Spleen (tissue), 11 donors: ENCODE results near the gene C6orf47. TPM values are rescaled to one million over a fixed set of nuclear protein-coding genes. Genes with fewer than 3 reads are reported as not detected.

Source experiments
- DNase-seq: peaks from one replicate; pipeline ENCODE4 v3.0.0-alpha.2; 2020
- H3K27ac ChIP-seq, 8 donors: fragments of 200-600 bp; sonication (generic) in 7 of 8; 1 replicate in 4 of 8; 2 replicates in 4 of 8; pipeline versions ENCODE4 v1.5.0 to v1.8.0; 2016 to 2021; ENCODE audit warnings: inconsistent platforms in 4 of 8, mild to moderate bottlenecking in 4 of 8, moderate library complexity in 1 of 8
- H3K27me3 ChIP-seq, 7 donors: fragments of 200-600 bp; sonication (generic) in 6 of 7; replicated peaks in 1 of 7; 1 replicate in 4 of 7; 2 replicates in 3 of 7; pipeline versions ENCODE4 v1.5.0 to v1.8.0; 2016 to 2021; ENCODE audit warnings: inconsistent platforms in 3 of 7, mild to moderate bottlenecking in 1 of 7
- H3K36me3 ChIP-seq, 6 donors: fragments of 200-600 bp; sonication (generic) in 5 of 6; 1 replicate in 4 of 6; 2 replicates in 2 of 6; pipeline versions ENCODE4 v1.5.0 to v1.8.0; 2016 to 2021; ENCODE audit warnings: inconsistent platforms in 2 of 6
- H3K4me1 ChIP-seq, 6 donors: fragments of 200-600 bp; sonication (generic) in 5 of 6; 1 replicate in 3 of 6; 2 replicates in 3 of 6; pipeline versions ENCODE4 v1.5.0 to v1.8.0; 2016 to 2021; ENCODE audit warnings: inconsistent platforms in 3 of 6
- H3K4me3 ChIP-seq, 8 donors: fragments of 200-600 bp; sonication (generic) in 7 of 8; 1 replicate in 4 of 8; 2 replicates in 4 of 8; pipeline versions ENCODE4 v1.5.0 to v1.8.0; 2016 to 2021; ENCODE audit warnings: inconsistent platforms in 4 of 8, mild to moderate bottlenecking in 4 of 8, moderate library complexity in 2 of 8
- H3K9me3 ChIP-seq, 8 donors: fragments of 200-600 bp; sonication (generic) in 7 of 8; 1 replicate in 4 of 8; 2 replicates in 4 of 8; pipeline versions ENCODE4 v1.5.0 to v1.8.0; 2016 to 2021; ENCODE audit warnings: inconsistent platforms in 4 of 8
- CTCF ChIP-seq, 11 experiments: fragments of 200-600 bp in 7 of 11; fragments of 450-650 bp in 4 of 11; sonication (generic) in 4 of 11; IDR thresholded peaks in 8 of 11; conservative IDR thresholded peaks in 3 of 11; 1 replicate in 7 of 11; 2 replicates in 4 of 11; pipeline versions ENCODE4 v1.4.0 to v1.8.0; 2016 to 2021; ENCODE audit warnings: antibody characterized with exemption in 11 of 11, inconsistent platforms in 4 of 11, mild to moderate bottlenecking in 1 of 11
- POLR2A ChIP-seq, 3 donors: fragments of 450-650 bp; IDR thresholded peaks; one replicate each; pipeline ENCODE4 v1.5.1; 2017; ENCODE audit warnings: antibody characterized with exemption in 3 of 3, mild to moderate bottlenecking in 1 of 3
- POLR2AphosphoS5 ChIP-seq, 3 donors: sonication (generic); formaldehyde crosslinking; IDR thresholded peaks; one replicate each; pipeline ENCODE4 v1.5.1; 2017; ENCODE audit warnings: antibody characterized with exemption in 3 of 3
- WGBS, 5 donors: extraction: QIAGEN DNeasy Blood & Tissue Kit in 3 of 5; methylation state at CpG; one replicate each; pipeline versions ENCODE4 v1.1.5 to v1.1.7; 2013 to 2018; 5-methylcytosine and 5-hydroxymethylcytosine counted together
- intact Hi-C: fragments of 100-400 bp; cut with DNase I; formaldehyde crosslinking; loops from one replicate; pipeline ENCODE4 v1.15.0; 2023; ENCODE audit warnings: low total_unique reads
- polyA plus RNA-seq, 3 donors: library from polyadenylated mRNA; stranded (reverse); fragments of 200-250 nt; gene quantifications; one replicate each; pipeline ENCODE4 v1.2.1, GENCODE V29; 2013
- total RNA-seq, 7 donors: library from RNA; depleted of rRNA in 3 of 7; stranded (reverse); fragments of >200 nt in 3 of 7; fragmentation: NEBNext Ultra II Directional in 4 of 7; extraction: Animal tissue kit (Norgen Biotek cat#: 25700) in 4 of 7; gene quantifications; one replicate each; pipeline versions ENCODE4 v1.1.0 to v1.2.1, GENCODE V29; 2016 to 2021
- donor health status: healthy with polysubstance abuse.
- donor health status: DM: no; HTN: no; CAD: no; lungs with moderate emphysema.
- donor health status: DM: no; HTN: no; CAD: no.
- donor health status: Bipolar disorder and iron deficiency.
- donor health status: healthy.
- donor health status: DM: no; HTN: no; CAD: no.
- donor health status: DM: yes; HTN: yes; CAD: no.

C6orf47 gene
- total and polyA plus RNA-seq, 10 donors = 12.2 to 37.4 (median 26.6) TPM

- Histone ChIP-seq H3K9me3 (no peaks in the 10 kb centered on the region), H3K4me1 (peaks cover 46 to 85% (median 76%) of the 10 kb centered on the region in 6 donors), H3K4me3 (peak overlapping the region; percentile 75 to 85 (median 78)), H3K27ac (peak overlapping the region in 7 of 8 donors; percentile 96 to 99 (median 98)), H3K27me3 (no peaks in the 10 kb centered on the region), H3K36me3 (peaks cover 0 to 53% (median 30%) of the 10 kb centered on the region in 6 donors)
- intact Hi-C loops = no loop called here
- WGBS, 5 donors = 64 to 78% (median 74%) methylated on average over 9 of the region's 9 CpGs
- TF ChIP-seq CTCF (IDR thresholded peaks at IDR 0.05 in 8 of 11, conservative IDR thresholded peaks at IDR 0.05 in 3 of 11) (no peak), POLR2A (IDR thresholded peaks at IDR 0.05) (no peak), POLR2AphosphoS5 (IDR thresholded peaks at IDR 0.05) (no peak)
- DNase-seq = no peak
These were observed 2.8 kb upstream of the C6orf47 start for GRCh38 chr6:31663126-31663960.

GRCh38 chr6:31662124-31662723 is 1.6 kb upstream of the C6orf47 start:
- TF ChIP-seq CTCF (IDR thresholded peaks at IDR 0.05 in 8 of 11, conservative IDR thresholded peaks at IDR 0.05 in 3 of 11) (no peak), POLR2AphosphoS5 (IDR thresholded peaks at IDR 0.05) (peak in 1 of 3 donors; percentile 23)
- peaks cover 0 to 53% (median 23%) of the 10 kb centered on the region in 6 donors for H3K36me3 ChIP-seq
- H3K27me3 ChIP-seq = no peaks in the 10 kb centered on the region
- H3K4me3 ChIP-seq = no peak overlapping the region
- H3K27ac ChIP-seq = peak overlapping the region in 4 of 8 donors; percentile 95 to 98 (median 96)
- H3K4me1 ChIP-seq = peaks cover 54 to 85% (median 76%) of the 10 kb centered on the region in 6 donors
- 83 to 93% (median 89%) methylated on average over 10 to 12 of the region's 12 CpGs for WGBS, 5 donors
- DNase-seq = no peak
- intact Hi-C loops = no loop called here
- H3K9me3 ChIP-seq = no peaks in the 10 kb centered on the region

- no peaks in the 10 kb centered on the region for H3K27me3 ChIP-seq
- TF ChIP-seq POLR2AphosphoS5 (IDR thresholded peaks at IDR 0.05) (peak in 1 of 3 donors; percentile 3), POLR2A (IDR thresholded peaks at IDR 0.05) (no peak), CTCF (IDR thresholded peaks at IDR 0.05 in 8 of 11, conservative IDR thresholded peaks at IDR 0.05 in 3 of 11) (no peak)
- peak overlapping the region in 7 of 8 donors; percentile 83 to 98 (median 95) for H3K27ac ChIP-seq
- DNase-seq = no peak
- no peaks in the 10 kb centered on the region for H3K9me3 ChIP-seq
- H3K4me3 ChIP-seq = peak overlapping the region in 5 of 8 donors; percentile 65 to 96 (median 78)
- peaks cover 48 to 85% (median 76%) of the 10 kb centered on the region in 6 donors for H3K4me1 ChIP-seq
- 74 to 88% (median 81%) methylated on average over 12 of the region's 12 CpGs for WGBS, 5 donors
- peaks cover 0 to 55% (median 26%) of the 10 kb centered on the region in 6 donors for H3K36me3 ChIP-seq
- intact Hi-C loops = no loop called here
These were observed 915 bp upstream of the C6orf47 start for GRCh38 chr6:31661262-31662123.
